ENCODE data around the gene FAXC.

- TF ChIP-seq POLR2A (IDR thresholded peaks at IDR 0.05; ENCODE audit: low read length) = peak; percentile 55
- no peak for TF ChIP-seq GATA1 (IDR thresholded peaks at IDR 0.05; ENCODE audit: low read depth, low read length)
Observed at GRCh38 chr6:99393698-99394531, 44.4 kb upstream of the FAXC start, which contains the start of gene COQ3.
